Stimulated activated CD4-positive, alpha-beta T cell treated with anti-CD3 and anti-CD28 coated beads, Interleukin-12 subunit alpha, Interleukin-12 subunit beta, amount 100 ng/mL, for 24 hours (primary cell): ENCODE data around the gene CD79B.
"Not testable (repeated sequence)": the region's sequence is repeated elsewhere in the genome, so short reads cannot be mapped to it uniquely, and the experiment has no call there.

Source experiments
- DNase-seq, 2 experiments: peaks; one replicate each; pipeline ENCODE4 v3.0.0-alpha.2; 2020; ENCODE audit warnings: low read depth in 2 of 2

The CD79B gene

GRCh38 chr17:63911657-63912100 lies 20.5 kb downstream of the CD79B start:
- peak; percentile 39 to 69 for DNase-seq

GRCh38 chr17:63911041-63911635 lies 21.0 kb downstream of the CD79B start, which contains the start of gene CSHL1:
Gene CSHL1, minus strand, starts transcription at chr17:63911258. Its CDS starts 62 bp downstream, at chr17:63911196.
- no peak for DNase-seq

DNA sequence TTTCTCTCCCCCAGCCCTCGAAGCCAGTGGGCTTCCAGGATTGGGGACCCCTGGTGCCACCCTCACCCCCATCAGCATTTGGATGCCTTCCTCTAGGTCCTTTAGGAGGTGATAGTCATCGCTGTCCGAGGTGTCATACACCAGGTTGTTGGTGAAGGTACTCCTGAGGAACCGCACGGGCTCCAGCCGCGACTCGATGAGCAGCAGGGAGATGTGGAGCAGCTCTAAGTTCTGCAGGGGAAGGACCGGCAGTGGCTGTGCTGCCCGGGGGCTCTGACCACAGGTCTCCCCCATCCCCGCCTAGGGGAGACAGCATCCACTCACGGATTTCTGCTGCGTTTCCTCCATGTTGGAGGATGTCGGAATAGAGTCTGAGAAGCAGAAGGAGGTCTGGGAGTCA lies 22.0 kb downstream of the CD79B start:
- DNase-seq: no peak

DNA sequence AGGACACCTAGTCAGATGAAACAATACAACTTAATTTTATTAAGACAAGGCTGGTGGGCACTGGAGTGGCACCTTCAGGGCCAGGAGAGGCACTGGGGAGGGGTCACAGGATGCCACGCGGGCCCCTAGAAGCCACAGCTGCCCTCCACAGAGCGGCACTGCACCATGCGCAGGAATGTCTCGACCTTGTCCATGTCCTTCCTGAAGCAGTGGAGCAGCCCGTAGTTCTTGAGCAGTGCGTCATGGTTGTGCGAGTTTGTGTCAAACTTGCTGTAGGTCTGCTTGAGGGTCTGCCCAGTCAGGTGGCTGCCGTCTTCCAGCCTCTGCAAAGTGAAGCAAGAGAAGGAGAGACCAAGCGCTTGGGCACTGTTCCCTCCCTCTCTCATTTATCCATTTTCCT lies 22.5 kb downstream of the CD79B start:
- not testable (repeated sequence) for DNase-seq

DNA sequence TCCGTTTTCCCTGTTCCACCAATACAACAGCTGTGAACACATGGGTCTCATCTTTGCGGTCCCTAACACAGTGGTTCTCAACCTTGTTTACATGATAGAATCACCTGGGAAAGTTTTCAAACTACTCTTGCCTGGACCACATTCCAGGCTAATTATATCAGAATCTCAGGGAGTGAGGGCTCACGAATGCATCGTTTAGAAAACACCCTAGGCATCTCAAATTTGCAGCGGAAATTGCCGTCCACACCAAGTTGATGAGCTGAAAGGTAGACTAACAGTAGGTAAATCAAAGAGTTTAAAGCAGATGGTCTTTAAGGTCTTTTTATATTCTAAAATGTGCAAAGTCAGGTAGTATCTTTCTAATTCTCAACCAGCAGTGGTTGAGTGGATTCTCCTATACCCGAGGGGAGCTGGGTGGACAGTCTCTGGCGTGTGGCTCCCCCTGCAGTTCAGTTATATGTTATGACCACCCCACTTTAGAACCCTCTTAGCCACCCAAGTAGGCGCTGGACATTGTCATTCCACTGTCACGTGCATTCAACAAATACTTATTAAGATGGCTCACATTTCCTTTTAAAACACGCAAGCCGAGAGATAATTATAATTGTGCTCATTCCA lies 24.9 kb downstream of the CD79B start:
- DNase-seq: not testable (repeated sequence)

- DNase-seq: not testable (repeated sequence)
Observed at GRCh38 chr17:63904796-63905195, 27.3 kb downstream of the CD79B start.

DNA sequence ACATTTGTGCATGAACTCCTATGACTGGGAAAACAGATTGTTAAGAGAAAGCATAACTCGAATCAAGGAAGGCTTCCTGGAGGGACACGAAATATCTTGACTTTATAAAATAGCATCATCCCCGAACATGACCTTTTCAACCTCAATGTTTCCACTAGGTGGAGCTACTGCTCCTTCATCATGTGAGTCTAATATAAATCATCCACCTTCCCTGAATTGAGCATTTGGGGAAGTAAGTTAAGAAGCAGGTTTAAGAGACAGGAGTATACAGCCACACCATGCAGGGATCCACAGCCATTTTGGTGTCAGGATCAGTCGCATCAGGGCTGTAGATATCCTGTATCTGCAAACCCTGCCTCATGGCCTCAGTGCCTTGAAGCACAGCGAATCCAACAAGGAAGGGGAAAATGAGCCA lies 28.3 kb downstream of the CD79B start:
- not testable (repeated sequence) for DNase-seq

DNA sequence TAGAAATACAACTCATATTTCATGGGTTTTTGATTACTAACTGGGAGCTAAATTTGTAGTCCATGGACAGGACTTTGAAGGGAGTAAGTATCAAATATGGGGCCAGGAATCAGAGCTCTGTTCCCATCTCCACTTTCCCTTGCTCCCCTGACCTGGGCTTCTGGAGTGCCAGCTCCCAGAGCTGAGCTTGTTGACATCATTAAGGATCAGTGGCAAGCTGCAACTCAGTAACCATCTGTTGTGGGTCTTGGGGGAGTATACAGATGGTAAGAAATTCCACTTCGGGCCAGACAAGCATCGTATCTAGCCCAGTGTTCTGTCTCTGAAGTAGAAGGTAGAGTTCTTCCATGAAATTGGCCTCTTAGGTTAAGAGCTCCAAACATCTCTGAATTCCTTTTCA lies 30.2 kb downstream of the CD79B start:
- DNase-seq: not testable (repeated sequence)

GRCh38 chr17:63898899-63899798 lies 33.0 kb downstream of the CD79B start:
- peak in 1 of 2 experiments; percentile 11 for DNase-seq

GRCh38 chr17:63896524-63897354 lies 35.4 kb downstream of the CD79B start, which contains the start of gene CSH1:
Gene CSH1, minus strand, starts transcription at chr17:63896574. Its CDS starts 63 bp downstream, at chr17:63896511.
- not testable (repeated sequence) for DNase-seq

- DNase-seq: not testable (repeated sequence)
Observed at GRCh38 chr17:63894821-63895220, 37.3 kb downstream of the CD79B start.

DNA sequence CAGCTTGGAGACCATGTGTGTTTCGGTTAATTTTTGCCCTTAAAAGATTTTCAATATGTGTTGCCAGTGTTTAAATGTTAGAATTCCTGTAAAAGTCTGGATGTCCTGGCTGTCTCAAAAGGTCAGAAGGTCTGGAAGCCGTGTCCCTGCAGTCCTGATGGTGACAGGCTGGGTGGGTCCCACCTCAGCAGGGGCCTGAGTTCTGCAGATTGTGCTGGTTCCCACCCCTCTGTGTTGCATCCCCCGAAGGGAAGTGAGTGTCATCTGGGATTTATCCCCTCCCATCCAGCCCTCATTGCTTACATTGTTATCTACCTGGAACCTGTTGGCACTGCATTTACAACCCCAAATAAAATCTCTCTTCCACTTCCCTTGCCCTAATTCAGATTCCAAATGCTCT lies 38.1 kb downstream of the CD79B start:
- not testable (repeated sequence) for DNase-seq

DNA sequence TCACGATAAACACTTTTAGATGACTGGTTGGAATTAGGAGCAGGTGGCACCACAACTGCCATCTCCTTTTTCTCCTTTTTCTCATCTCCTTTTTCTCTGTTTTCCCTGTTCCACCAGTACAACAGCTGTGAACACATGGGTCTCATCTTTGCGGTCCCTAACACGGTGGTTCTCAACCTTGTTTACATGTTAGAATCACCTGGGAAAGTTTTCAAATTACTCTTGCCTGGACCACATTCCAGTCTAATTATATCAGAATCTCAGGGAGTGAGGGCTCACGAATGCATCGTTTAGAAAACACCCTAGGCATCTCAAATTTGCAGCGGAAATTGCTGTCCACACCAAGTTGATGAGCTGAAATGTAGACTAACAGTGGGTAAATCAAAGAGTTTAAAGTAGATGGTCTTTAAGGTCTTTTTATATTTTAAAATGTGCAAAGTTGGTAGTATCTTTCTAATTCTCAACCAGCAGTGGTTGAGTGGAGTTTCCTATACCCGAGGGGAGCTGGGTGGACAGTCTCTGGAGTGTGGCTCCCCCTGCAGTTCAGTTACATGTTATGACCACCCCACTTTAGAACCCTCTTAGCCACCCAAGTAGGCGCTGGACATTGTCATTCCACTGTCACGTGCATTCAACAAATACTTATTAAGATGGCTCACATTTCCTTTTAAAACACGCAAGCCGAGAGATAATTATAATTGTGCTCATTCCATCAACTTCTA lies 39.7 kb downstream of the CD79B start:
- DNase-seq: not testable (repeated sequence)

GRCh38 chr17:63889026-63889848 lies 42.9 kb downstream of the CD79B start:
- DNase-seq: not testable (repeated sequence)

GRCh38 chr17:63885119-63885518 lies 47.0 kb downstream of the CD79B start:
- DNase-seq: not testable (repeated sequence)

DNA sequence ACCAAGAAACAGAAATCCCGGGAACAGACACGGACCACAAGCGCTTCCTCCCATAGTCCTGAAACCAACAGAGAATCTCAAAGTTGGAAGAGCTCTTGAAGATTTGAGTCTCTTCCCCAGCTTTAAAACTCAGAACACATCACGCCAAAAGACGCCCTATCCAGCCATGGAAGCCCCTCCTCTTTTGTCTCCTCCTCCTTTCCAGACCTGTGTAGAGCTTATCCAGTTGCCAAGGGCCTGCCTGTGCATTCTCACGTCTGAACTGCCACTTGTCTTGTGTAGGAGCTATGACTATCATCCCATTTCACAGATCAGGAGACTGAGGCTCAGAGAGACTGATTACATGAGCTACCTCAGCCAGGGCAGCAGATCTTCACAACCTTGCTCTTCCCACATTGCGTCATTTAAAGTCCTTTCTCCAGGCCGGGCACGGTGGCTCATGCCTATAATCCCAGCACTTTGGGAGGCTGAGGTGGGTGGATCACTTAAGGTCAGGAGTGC lies 49.5 kb downstream of the CD79B start:
- DNase-seq: not testable (repeated sequence)

GRCh38 chr17:63881935-63882601 lies 50.1 kb downstream of the CD79B start, which contains the start of gene GH2:
Gene GH2, minus strand, starts transcription at chr17:63881944. Its CDS starts 143 bp downstream, at chr17:63881801.
- peak in 1 of 2 experiments; percentile 60 for DNase-seq

DNA sequence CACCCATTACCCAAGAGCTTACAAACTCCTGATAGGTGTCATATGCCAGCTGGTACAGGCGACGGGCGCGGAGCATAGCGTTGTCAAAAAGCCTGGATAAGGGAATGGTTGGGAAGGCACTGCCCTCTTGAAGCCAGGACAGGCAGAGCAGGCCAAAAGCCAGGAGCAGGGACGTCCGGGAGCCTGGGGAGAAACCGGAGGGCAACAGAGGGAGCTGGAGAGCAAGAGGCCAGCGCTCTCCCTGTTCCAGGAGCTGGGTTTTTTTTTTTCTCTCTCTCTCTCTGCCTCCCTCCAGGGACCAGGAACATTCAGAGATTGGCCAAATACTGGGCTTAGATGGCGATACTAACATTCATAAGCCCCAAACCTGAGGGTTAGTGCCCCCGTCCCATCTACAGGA lies 50.8 kb downstream of the CD79B start:
- not testable (repeated sequence) for DNase-seq

- no peak for DNase-seq
Observed at GRCh38 chr17:63880706-63881105, 51.4 kb downstream of the CD79B start.
